CD4-positive, alpha-beta T cell treated with Interleukin-17A for 4 hours (primary cell): ENCODE results near the gene GPR148.
"Not testable (repeated sequence)": the region's sequence is repeated elsewhere in the genome, so short reads cannot be mapped to it uniquely, and the experiment has no call there.

Source experiments
- DNase-seq: peaks from one replicate; pipeline ENCODE4 v3.0.0-alpha.2; 2020; ENCODE audit warnings: mixed read lengths

The GPR148 gene

DNA sequence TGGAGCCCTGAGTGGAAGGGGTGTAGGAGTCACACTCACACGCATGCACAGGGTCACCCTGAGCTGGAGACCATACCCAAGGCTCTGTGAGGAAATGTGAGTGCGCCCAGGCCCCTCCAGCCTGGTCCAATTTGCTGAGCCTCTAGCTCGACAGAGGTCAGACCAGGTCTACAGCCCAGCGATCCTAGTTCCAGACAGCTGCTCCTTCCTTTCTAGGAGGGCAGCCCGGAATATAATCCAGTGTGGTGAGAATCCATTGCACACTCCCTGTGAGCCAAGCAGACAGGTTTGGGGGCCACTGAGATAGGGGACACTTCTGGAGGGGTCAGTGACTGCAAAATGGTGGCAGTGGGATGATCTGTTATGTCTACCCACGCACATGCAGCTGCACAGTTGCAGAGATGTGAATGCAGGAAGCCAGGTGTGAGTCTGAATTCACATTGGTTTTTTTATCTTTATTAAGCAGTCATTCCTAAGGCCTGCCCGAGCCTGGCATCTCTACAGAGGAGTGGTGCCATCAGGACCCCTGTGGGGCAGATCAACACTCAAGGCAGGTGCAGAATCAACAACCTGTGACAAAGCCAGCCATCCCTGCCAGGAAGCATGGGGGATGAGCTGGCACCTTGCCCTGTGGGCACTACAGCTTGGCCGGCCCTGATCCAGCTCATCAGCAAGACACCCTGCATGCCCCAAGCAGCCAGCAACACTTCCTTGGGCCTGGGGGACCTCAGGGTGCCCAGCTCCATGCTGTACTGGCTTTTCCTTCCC, at the start of gene GPR148:
Gene GPR148 (plus strand): TSS at position 522 of the 768 bp plus-strand sequence. CDS start 82 bp downstream, at position 604.
- no peak for DNase-seq

DNA sequence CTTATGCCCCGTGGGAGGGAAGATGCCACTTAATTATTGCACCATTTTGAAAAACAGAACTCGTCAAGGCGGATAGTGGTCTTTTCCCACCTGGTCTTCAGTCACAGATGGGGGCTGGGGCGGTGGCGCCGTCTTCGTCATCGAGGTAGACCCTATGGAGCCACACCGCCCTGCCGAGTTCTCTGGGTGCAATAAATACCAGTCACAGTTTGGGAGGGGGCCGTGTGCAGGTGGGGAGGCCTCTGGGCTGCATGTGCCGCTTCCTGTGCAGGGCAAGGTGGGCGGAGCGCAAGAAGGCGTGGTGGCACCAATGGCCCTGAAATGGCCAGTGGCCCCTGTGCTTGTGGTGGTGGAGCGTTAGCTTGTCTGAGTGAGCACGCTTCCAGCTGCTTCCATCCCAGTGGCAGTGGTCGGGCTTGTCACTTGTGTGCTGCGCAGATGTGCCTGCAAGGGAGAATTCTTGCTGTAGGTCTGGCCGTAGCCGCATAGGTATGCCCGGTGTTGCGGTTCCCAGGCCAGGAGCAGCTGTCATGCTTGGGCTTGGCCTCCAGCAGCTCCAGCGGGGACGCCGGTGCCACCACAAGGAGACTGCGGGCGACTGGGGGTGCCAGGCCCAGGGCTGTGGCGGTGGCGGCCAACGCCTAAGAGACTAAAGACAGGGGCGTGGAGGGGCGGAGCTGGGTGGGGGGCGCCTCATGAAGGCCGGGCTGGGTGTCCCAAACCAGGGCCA, 36.7 kb upstream of the GPR148 start:
- not testable (repeated sequence) for DNase-seq

DNA sequence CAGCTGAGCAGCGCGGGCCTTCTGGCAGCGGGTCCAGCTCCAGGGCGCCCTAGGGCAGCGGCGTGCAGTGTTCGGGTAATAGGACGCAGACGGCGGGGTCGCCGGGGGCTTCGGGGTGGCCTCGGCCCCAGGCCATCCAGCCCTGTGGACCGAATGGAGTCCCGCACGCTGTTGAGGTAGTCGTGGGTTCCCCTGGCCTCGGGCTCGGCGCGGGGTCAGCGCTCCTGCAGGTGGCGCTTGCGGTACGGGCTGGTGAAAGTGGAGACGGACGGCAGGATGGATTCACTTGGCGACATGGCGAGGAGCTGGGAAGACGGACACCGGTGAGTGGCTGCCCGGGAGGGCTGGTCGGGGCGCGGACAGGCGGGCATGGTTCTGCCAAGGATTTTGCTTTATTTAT, 35.4 kb upstream of the GPR148 start:
- peak; percentile 14 for DNase-seq

- not testable (repeated sequence) for DNase-seq
These were observed 25.6 kb upstream of the GPR148 start for GRCh38 chr2:130703250-130703649.

DNA sequence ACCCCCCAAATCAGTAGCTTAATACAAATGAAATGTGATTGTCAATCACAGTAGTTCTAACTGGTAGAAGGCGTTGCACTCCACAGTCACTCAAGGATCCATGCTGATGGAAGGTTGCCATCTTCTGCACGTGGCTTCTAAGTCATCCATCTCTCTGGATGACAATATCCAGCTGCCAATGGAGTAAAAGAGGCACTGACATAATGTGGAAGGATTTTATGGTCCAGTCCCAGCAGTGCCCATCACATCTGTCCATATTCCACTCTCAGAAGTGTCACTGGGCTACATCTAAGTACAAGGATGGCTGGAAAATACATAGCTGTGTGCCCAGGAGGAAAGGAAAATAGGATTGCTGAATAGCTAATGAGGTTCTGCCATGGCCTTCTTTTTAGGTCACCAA, 14.1 kb upstream of the GPR148 start:
- not testable (repeated sequence) for DNase-seq

- no peak for DNase-seq
These were observed 8.8 kb upstream of the GPR148 start for GRCh38 chr2:130720036-130720435.

- DNase-seq, result no peak
These were observed 8.3 kb upstream of the GPR148 start for GRCh38 chr2:130720528-130720927.

- DNase-seq, result no peak
These were observed 4.4 kb upstream of the GPR148 start for GRCh38 chr2:130724455-130724854.

DNA sequence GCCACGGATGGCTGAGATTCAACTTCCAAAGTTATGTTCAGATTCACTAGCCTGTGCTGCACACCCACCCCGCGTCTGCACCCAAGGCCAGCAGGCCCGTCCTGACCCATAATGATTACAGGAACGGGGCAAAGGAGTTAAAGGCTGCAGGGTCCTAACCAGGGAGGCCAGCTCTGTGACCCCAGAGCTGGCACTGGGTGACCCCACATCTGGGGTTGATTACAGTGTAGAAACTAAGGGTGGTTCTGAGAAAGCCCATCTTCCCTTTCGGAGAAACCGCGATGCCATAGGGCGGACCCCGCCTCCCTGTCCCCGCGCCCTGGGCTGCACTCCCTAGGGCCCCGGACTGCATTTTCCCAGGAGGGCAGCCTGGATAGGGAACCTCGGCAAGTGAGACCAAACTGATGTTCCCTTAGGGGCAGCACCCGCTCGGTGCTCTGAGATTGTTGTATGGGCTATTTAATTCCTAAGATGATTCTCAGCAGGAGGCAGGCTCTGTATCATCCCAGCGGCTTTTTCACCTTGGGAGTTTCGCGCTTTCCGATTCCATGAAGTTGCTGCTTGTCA, 2.2 kb upstream of the GPR148 start:
- DNase-seq, result no peak

- DNase-seq, result peak; percentile 87
These were observed 1.5 kb upstream of the GPR148 start for GRCh38 chr2:130727286-130727924.

GRCh38 chr2:130728007-130728454, 839 bp upstream of the GPR148 start:
- peak; percentile 23 for DNase-seq

DNA sequence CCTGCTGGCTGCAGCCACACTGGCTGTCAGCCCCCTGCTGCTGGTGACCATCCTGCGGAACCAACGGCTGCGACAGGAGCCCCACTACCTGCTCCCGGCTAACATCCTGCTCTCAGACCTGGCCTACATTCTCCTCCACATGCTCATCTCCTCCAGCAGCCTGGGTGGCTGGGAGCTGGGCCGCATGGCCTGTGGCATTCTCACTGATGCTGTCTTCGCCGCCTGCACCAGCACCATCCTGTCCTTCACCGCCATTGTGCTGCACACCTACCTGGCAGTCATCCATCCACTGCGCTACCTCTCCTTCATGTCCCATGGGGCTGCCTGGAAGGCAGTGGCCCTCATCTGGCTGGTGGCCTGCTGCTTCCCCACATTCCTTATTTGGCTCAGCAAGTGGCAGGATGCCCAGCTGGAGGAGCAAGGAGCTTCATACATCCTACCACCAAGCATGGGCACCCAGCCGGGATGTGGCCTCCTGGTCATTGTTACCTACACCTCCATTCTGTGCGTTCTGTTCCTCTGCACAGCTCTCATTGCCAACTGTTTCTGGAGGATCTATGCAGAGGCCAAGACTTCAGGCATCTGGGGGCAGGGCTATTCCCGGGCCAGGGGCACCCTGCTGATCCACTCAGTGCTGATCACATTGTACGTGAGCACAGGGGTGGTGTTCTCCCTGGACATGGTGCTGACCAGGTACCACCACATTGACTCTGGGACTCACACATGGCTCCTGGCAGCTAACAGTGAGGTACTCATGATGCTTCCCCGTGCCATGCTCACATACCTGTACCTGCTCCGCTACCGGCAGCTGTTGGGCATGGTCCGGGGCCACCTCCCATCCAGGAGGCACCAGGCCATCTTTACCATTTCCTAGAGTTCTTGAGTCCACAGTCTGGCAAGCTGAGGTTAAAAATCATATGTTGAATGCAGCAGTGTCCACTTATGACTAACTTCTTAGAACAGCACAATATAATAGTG, 741 bp downstream of the GPR148 start:
- DNase-seq, result no peak

- DNase-seq, result not testable (repeated sequence)
These were observed 3.4 kb downstream of the GPR148 start for GRCh38 chr2:130732257-130732656.

GRCh38 chr2:130735200-130735599, 6.3 kb downstream of the GPR148 start:
- DNase-seq, result no peak

- DNase-seq, result no peak
These were observed 7.6 kb downstream of the GPR148 start for GRCh38 chr2:130736487-130736886.

GRCh38 chr2:130737592-130737991, 8.7 kb downstream of the GPR148 start:
- DNase-seq, result no peak

- no peak for DNase-seq
These were observed 11.8 kb downstream of the GPR148 start for GRCh38 chr2:130740671-130741070.

GRCh38 chr2:130743278-130743677, 14.4 kb downstream of the GPR148 start:
- DNase-seq, result no peak

- no peak for DNase-seq
These were observed 15.6 kb downstream of the GPR148 start for GRCh38 chr2:130744287-130745117.

DNA sequence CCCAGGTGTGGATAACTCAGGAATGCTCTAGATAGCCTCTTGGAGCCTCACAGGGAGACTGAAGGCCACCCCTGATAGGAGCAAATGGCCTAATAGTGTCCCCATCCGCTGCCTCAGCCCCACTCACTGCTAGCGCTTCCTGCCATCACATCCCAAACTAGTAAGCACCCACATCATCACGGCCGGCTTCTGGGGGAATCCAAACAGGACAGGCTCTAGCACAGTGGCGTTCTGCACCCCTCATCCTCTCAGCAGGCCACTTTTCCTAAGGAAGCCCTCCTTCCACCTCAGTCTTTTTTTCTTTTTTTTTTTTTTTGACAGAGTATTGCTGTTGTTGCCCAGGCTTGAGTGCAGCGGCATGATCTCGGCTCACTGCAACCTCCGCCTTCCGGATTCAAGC, 20.2 kb downstream of the GPR148 start:
- DNase-seq, result no peak

DNA sequence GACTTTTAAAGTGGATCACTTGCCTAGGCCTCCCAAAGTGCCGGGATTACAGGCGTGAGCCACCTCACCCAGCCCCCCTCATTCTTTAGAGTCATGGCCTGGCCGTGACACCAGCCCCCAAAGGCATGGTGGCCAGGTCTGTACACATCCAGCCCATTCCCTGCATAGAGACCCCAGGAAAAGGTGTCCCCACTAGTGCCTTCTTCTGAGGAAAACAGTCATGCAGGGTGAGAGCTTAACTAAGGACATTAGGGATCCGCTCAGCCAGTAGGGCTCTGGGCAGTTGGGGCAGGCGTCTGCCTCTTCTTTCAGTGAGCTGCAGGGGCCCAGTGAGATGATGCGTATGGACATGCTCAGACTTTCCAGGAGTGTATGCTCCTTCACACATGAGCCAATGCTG, 20.8 kb downstream of the GPR148 start:
- no peak for DNase-seq
